GM23338 (cell line): Measurements from ENCODE around the gene ABCC3. TPM values are rescaled to one million over a fixed set of nuclear protein-coding genes. Genes with fewer than 3 reads are reported as not detected.
A peak's percentile ranks its signal among the peaks of the same experiment; 100 is the strongest.

ENCODE experiments used
- ATAC-seq: fragments of 200-7000 bp; cut with Tn5 transposase; 3 replicates; pipeline ENCODE4 v1.9.1; 2020
- DNase-seq: peaks from one replicate; pipeline ENCODE4 v3.0.0-alpha.2; 2015; ENCODE audit warnings: low spot score
- H2AFZ ChIP-seq: fragments of 200-600 bp; sonication (generic); 2 replicates; pipeline ENCODE4 v1.8.0; 2016; ENCODE audit warnings: antibody characterized with exemption, mild to moderate bottlenecking, moderate library complexity
- H3F3A ChIP-seq: fragments of 200-600 bp; sonication (generic); replicated peaks from 2 replicates; pipeline ENCODE4 v1.8.0; 2017; ENCODE audit warnings: antibody characterized with exemption, mixed run types, low read depth
- H3K27ac ChIP-seq: fragments of 200-600 bp; sonication (generic); 2 replicates; pipeline ENCODE4 v1.6.1; 2016; ENCODE audit warnings: low read depth
- H3K27me3 ChIP-seq: fragments of 200-600 bp; sonication (generic); 2 replicates; pipeline ENCODE4 v1.8.0; 2016; ENCODE audit warnings: mild to moderate bottlenecking, mixed run types, moderate library complexity; ENCODE audit not compliant: insufficient read depth
- H3K36me3 ChIP-seq: fragments of 200-600 bp; sonication (generic); 2 replicates; pipeline ENCODE4 v1.8.0; 2016; ENCODE audit warnings: mild to moderate bottlenecking; ENCODE audit not compliant: insufficient read depth
- H3K4me1 ChIP-seq: fragments of 200-600 bp; sonication (generic); 2 replicates; pipeline ENCODE4 v1.8.0; 2016; ENCODE audit warnings: mild to moderate bottlenecking, moderate library complexity; ENCODE audit not compliant: insufficient read depth
- H3K4me2 ChIP-seq: fragments of 200-600 bp; sonication (generic); 2 replicates; pipeline ENCODE4 v1.7.1; 2017; ENCODE audit warnings: mixed run types
- H3K4me3 ChIP-seq: fragments of 200-600 bp; sonication (generic); 2 replicates; pipeline ENCODE4 v1.6.1; 2016; ENCODE audit warnings: mixed run types
- H3K79me2 ChIP-seq: fragments of 200-600 bp; sonication (generic); replicated peaks from 2 replicates; pipeline ENCODE4 v1.8.0; 2017; ENCODE audit warnings: mild to moderate bottlenecking; ENCODE audit not compliant: insufficient read depth
- H3K9me2 ChIP-seq: fragments of 200-600 bp; sonication (generic); 2 replicates; pipeline ENCODE4 v1.8.0; 2017; ENCODE audit not compliant: insufficient read depth
- H4K20me1 ChIP-seq: fragments of 200-600 bp; sonication (generic); replicated peaks from 2 replicates; pipeline ENCODE4 v1.8.0; 2017; ENCODE audit warnings: mild to moderate bottlenecking; ENCODE audit not compliant: insufficient read depth
- H3K27ac Mint-ChIP-seq: 2 replicates; pipeline ENCODE4 v1.8.0; 2020; ENCODE audit warnings: inconsistent platforms, mild to moderate bottlenecking, moderate library complexity, mixed read lengths
- H3K27me3 Mint-ChIP-seq: 3 replicates; pipeline ENCODE4 v1.8.0; 2022; ENCODE audit warnings: low read depth, mild to moderate bottlenecking, moderate library complexity, mixed read lengths, inconsistent platforms; ENCODE audit not compliant: insufficient read depth, poor library complexity
- H3K36me3 Mint-ChIP-seq: 3 replicates; pipeline ENCODE4 v1.8.0; 2021; ENCODE audit warnings: low read depth, mild to moderate bottlenecking, inconsistent platforms, moderate library complexity, mixed read lengths
- H3K4me1 Mint-ChIP-seq: 3 replicates; pipeline ENCODE4 v1.8.0; 2020; ENCODE audit warnings: mild to moderate bottlenecking, inconsistent platforms, mixed read lengths
- H3K4me3 Mint-ChIP-seq: 3 replicates; pipeline ENCODE4 v1.8.0; 2021; ENCODE audit warnings: moderate library complexity, mild to moderate bottlenecking, inconsistent platforms, mixed read lengths
- H3K9me3 Mint-ChIP-seq: 3 replicates; pipeline ENCODE4 v1.8.0; 2020; ENCODE audit warnings: moderate library complexity, mild to moderate bottlenecking, inconsistent platforms, mixed read lengths
- EZH2 ChIP-seq: fragments of 200-600 bp; sonication (generic); IDR thresholded peaks from one replicate; pipeline ENCODE4 v1.8.0; 2017; ENCODE audit warnings: antibody characterized with exemption, mild to moderate bottlenecking, low read depth; ENCODE audit not compliant: unreplicated experiment
- EZH2phosphoT487 ChIP-seq: fragments of 200-600 bp; sonication (generic); IDR thresholded peaks from one replicate; pipeline ENCODE4 v1.8.1; 2018; ENCODE audit warnings: antibody characterized with exemption; ENCODE audit not compliant: unreplicated experiment
- JUNB ChIP-seq: IDR thresholded peaks from one replicate; pipeline ENCODE4 v1.6.1; 2016; ENCODE audit warnings: antibody characterized with exemption; ENCODE audit not compliant: unreplicated experiment
- NANOG ChIP-seq: IDR thresholded peaks from 2 replicates; pipeline ENCODE4 v1.6.1; 2016; ENCODE audit warnings: antibody characterized with exemption, borderline replicate concordance
- POLR2AphosphoS5 ChIP-seq: IDR thresholded peaks from 2 replicates; pipeline ENCODE4 v1.6.1; 2016; ENCODE audit warnings: antibody characterized with exemption, low read depth
- STAT1 ChIP-seq: IDR thresholded peaks from one replicate; pipeline ENCODE4 v1.6.1; 2016; ENCODE audit warnings: antibody characterized with exemption; ENCODE audit not compliant: unreplicated experiment
- ZNF331 ChIP-seq: fragments of 250-450 bp; sonication (Bioruptor Pico); IDR thresholded peaks from 2 replicates; pipeline ENCODE4 v1.5.0; 2020; ENCODE audit warnings: low read depth, mild to moderate bottlenecking, moderate library complexity
- long read RNA-seq: library from polyadenylated mRNA; unstranded; transcript quantifications from one replicate; pipeline ENCODE4 v2.0.0, GENCODE V29; 2020; ENCODE audit not compliant: unreplicated experiment
- polyA plus RNA-seq: library from polyadenylated mRNA; unstranded; fragments of >200 nt; fragmentation: Nextera tagmentation; extraction: Ambion mirVana; gene quantifications from 2 replicates; pipeline ENCODE4 v1.2.1, GENCODE V29; 2016
- total RNA-seq: library from RNA; depleted of rRNA; stranded (reverse); fragments of >200 nt; shearing (Covaris generic); gene quantifications from 2 replicates; pipeline ENCODE4 v1.2.3, GENCODE V29; 2014; rRNA removed
- TF ChIP-seq, protein P1 (sequence below): IDR thresholded peaks from 2 replicates; pipeline ENCODE4 v1.6.1; 2016; ENCODE audit warnings: antibody characterized with exemption
- TF ChIP-seq, protein P2 (sequence below): IDR thresholded peaks from one replicate; pipeline ENCODE4 v1.6.1; 2018; ENCODE audit warnings: antibody characterized with exemption; ENCODE audit not compliant: unreplicated experiment
- TF ChIP-seq, protein P3 (sequence below), 2 experiments: fragments of 200-600 bp in 1 of 2; sonication (generic) in 1 of 2; conservative IDR thresholded peaks; 2 replicates each; pipeline versions ENCODE4 v1.5.1 to v1.6.1; 2016 to 2017; ENCODE audit warnings: antibody characterized with exemption in 2 of 2, low read depth in 2 of 2, mild to moderate bottlenecking in 2 of 2, moderate library complexity in 1 of 2

Gene ABCC3, protein sequence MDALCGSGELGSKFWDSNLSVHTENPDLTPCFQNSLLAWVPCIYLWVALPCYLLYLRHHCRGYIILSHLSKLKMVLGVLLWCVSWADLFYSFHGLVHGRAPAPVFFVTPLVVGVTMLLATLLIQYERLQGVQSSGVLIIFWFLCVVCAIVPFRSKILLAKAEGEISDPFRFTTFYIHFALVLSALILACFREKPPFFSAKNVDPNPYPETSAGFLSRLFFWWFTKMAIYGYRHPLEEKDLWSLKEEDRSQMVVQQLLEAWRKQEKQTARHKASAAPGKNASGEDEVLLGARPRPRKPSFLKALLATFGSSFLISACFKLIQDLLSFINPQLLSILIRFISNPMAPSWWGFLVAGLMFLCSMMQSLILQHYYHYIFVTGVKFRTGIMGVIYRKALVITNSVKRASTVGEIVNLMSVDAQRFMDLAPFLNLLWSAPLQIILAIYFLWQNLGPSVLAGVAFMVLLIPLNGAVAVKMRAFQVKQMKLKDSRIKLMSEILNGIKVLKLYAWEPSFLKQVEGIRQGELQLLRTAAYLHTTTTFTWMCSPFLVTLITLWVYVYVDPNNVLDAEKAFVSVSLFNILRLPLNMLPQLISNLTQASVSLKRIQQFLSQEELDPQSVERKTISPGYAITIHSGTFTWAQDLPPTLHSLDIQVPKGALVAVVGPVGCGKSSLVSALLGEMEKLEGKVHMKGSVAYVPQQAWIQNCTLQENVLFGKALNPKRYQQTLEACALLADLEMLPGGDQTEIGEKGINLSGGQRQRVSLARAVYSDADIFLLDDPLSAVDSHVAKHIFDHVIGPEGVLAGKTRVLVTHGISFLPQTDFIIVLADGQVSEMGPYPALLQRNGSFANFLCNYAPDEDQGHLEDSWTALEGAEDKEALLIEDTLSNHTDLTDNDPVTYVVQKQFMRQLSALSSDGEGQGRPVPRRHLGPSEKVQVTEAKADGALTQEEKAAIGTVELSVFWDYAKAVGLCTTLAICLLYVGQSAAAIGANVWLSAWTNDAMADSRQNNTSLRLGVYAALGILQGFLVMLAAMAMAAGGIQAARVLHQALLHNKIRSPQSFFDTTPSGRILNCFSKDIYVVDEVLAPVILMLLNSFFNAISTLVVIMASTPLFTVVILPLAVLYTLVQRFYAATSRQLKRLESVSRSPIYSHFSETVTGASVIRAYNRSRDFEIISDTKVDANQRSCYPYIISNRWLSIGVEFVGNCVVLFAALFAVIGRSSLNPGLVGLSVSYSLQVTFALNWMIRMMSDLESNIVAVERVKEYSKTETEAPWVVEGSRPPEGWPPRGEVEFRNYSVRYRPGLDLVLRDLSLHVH (N-terminal part only)
- 0.27 TPM in 1 of 2 replicates, not detected in the other for total RNA-seq
- polyA plus RNA-seq, result not detected in 2 replicates
- long read RNA-seq, partial matches to known transcripts, result 0 of 1 reads
- long read RNA-seq, other reads (novel, unspliced or antisense), result 1 of 1 reads

DNA sequence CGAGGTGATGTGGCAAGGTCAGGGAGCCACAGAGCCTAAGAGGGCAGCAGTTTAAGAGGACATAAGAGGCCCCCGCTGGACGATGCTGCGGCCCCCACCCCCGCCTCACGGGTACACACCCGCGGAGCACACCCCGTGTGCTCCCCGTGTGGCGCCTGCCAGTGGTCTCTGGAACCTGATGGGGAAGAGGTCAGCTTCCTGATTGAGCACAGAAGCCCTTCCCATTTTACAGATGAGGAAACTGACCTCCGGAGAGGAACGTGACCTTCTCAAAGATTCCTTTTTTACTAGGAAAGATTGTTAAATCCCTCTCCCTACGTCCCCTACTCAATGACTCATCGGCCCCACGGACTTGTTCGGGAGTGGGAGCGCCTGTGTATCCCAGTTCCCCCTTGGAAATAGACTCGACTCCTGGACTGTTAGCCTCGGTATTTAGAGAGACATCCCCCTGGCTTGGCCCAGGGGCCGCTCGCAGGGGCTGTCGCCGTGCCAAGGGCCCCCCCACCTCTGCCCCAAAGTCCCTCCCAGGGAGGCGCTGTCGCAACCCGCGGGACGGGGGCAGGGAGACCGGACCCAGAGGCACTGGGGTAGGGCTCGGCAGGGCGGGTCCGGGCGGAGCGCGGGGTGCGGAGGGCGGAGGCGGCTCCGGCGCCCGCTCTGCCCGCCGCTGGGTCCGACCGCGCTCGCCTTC, at the start of gene ABCC3:
TSS of gene ABCC3 (plus strand) at position 658 of the 691 bp plus-strand sequence. CDS start 56 bp downstream, outside the sequence.
- H3K27ac Mint-ChIP-seq, result no peak within 1 kb of the TSS
- ATAC-seq, result peak; percentile 77
- TF ChIP-seq STAT1 (no peak), POLR2AphosphoS5 (no peak), EZH2phosphoT487 (no peak), JUNB (no peak), NANOG (no peak), ZNF331 (no peak), EZH2 (no peak)
- TF ChIP-seq, protein P1, sequence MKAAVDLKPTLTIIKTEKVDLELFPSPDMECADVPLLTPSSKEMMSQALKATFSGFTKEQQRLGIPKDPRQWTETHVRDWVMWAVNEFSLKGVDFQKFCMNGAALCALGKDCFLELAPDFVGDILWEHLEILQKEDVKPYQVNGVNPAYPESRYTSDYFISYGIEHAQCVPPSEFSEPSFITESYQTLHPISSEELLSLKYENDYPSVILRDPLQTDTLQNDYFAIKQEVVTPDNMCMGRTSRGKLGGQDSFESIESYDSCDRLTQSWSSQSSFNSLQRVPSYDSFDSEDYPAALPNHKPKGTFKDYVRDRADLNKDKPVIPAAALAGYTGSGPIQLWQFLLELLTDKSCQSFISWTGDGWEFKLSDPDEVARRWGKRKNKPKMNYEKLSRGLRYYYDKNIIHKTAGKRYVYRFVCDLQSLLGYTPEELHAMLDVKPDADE, result no peak
- TF ChIP-seq, protein P2, sequence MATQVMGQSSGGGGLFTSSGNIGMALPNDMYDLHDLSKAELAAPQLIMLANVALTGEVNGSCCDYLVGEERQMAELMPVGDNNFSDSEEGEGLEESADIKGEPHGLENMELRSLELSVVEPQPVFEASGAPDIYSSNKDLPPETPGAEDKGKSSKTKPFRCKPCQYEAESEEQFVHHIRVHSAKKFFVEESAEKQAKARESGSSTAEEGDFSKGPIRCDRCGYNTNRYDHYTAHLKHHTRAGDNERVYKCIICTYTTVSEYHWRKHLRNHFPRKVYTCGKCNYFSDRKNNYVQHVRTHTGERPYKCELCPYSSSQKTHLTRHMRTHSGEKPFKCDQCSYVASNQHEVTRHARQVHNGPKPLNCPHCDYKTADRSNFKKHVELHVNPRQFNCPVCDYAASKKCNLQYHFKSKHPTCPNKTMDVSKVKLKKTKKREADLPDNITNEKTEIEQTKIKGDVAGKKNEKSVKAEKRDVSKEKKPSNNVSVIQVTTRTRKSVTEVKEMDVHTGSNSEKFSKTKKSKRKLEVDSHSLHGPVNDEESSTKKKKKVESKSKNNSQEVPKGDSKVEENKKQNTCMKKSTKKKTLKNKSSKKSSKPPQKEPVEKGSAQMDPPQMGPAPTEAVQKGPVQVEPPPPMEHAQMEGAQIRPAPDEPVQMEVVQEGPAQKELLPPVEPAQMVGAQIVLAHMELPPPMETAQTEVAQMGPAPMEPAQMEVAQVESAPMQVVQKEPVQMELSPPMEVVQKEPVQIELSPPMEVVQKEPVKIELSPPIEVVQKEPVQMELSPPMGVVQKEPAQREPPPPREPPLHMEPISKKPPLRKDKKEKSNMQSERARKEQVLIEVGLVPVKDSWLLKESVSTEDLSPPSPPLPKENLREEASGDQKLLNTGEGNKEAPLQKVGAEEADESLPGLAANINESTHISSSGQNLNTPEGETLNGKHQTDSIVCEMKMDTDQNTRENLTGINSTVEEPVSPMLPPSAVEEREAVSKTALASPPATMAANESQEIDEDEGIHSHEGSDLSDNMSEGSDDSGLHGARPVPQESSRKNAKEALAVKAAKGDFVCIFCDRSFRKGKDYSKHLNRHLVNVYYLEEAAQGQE, result no peak
- TF ChIP-seq, protein P3, sequence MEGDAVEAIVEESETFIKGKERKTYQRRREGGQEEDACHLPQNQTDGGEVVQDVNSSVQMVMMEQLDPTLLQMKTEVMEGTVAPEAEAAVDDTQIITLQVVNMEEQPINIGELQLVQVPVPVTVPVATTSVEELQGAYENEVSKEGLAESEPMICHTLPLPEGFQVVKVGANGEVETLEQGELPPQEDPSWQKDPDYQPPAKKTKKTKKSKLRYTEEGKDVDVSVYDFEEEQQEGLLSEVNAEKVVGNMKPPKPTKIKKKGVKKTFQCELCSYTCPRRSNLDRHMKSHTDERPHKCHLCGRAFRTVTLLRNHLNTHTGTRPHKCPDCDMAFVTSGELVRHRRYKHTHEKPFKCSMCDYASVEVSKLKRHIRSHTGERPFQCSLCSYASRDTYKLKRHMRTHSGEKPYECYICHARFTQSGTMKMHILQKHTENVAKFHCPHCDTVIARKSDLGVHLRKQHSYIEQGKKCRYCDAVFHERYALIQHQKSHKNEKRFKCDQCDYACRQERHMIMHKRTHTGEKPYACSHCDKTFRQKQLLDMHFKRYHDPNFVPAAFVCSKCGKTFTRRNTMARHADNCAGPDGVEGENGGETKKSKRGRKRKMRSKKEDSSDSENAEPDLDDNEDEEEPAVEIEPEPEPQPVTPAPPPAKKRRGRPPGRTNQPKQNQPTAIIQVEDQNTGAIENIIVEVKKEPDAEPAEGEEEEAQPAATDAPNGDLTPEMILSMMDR (conservative IDR thresholded peaks at IDR 0.05; ENCODE audit: low read depth in 2 of 2), result no peak

More for the DNA sequence above, at the start of gene ABCC3:
- Histone ChIP-seq H3K4me2 (peak within 1 kb of the TSS; percentile 87), H3K79me2 (no peaks in the 10 kb centered on the region), H4K20me1 (no peaks in the 10 kb centered on the region), H3K4me3 (peak within 1 kb of the TSS; percentile 70), H3K4me1 (peaks cover 5% of the 10 kb centered on the region), H3K27me3 (peaks cover 53% of the 10 kb centered on the region), H3K27ac (no peak within 1 kb of the TSS), H3K9me2 (no peaks in the 10 kb centered on the region), H3K36me3 (no peaks in the 10 kb centered on the region), H3F3A (0 out of 2 replicates have a peak, but pooled peaks cover 3% of the 10 kb centered on the region), H2AFZ (peak within 1 kb of the TSS; percentile 97)
- Mint-ChIP-seq H3K36me3 (no peaks in the 10 kb centered on the region), H3K27me3 (peaks cover 41% of the 10 kb centered on the region), H3K9me3 (no peaks in the 10 kb centered on the region), H3K4me3 (peak within 1 kb of the TSS; percentile 61), H3K4me1 (peaks cover 20% of the 10 kb centered on the region)
- DNase-seq, result no peak
